ENCODE results near the gene HHIP.

DNA sequence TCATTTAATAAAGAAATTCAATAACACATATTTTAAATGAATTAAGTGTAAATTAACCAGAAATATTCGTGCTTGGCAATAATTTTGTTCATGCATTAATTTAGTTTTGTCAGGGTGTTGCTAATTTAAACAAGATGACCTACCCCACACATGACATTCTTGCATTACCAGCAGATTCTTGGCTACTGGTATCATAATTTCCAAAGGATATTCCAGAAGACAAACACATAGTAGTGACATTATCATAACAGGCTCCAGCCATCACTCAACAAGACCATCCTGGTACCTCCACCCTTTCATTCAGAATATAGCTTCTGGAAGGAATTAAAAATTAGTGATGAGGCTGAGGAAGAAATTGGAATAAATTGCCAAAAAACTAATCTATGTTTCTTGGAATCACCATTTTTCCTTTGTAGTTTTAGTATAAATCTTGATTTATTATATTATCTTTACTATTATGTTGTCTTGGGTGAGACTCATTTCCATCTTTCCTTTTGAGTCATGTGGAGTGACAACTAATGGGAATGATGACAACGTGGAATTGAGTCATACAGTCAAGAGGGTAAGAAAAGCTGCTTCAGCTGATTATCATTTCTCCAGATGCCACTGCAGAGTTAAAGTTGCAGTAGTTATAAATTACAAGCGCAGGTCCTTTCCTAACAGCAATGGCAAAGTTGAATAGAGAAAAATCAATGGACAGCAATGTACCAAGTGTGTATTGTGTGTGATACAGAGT is 30.9 kb upstream of the HHIP start:
- TF ChIP-seq, protein P1, sequence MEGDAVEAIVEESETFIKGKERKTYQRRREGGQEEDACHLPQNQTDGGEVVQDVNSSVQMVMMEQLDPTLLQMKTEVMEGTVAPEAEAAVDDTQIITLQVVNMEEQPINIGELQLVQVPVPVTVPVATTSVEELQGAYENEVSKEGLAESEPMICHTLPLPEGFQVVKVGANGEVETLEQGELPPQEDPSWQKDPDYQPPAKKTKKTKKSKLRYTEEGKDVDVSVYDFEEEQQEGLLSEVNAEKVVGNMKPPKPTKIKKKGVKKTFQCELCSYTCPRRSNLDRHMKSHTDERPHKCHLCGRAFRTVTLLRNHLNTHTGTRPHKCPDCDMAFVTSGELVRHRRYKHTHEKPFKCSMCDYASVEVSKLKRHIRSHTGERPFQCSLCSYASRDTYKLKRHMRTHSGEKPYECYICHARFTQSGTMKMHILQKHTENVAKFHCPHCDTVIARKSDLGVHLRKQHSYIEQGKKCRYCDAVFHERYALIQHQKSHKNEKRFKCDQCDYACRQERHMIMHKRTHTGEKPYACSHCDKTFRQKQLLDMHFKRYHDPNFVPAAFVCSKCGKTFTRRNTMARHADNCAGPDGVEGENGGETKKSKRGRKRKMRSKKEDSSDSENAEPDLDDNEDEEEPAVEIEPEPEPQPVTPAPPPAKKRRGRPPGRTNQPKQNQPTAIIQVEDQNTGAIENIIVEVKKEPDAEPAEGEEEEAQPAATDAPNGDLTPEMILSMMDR (IDR thresholded peaks at IDR 0.05; ENCODE audit: low read length): no peak
- no peak for TF ChIP-seq EZH2 (IDR thresholded peaks at IDR 0.05; ENCODE audit: borderline replicate concordance, low read length)
